GM12878 (cell line): Measurements from ENCODE around the gene NSMCE1. TPM values are rescaled to one million over a fixed set of nuclear protein-coding genes. Genes with fewer than 3 reads are reported as not detected.

Experiments
- ATAC-seq: fragments of 200-7000 bp; cut with Tn5 transposase; 3 replicates; pipeline ENCODE4 v1.9.1; 2020; ENCODE audit warnings: mild to moderate bottlenecking, moderate library complexity
- BruUV-seq: library from RNA; stranded (reverse); fragments of 400-500 nt; replicated peaks from 2 replicates; lab custom pipeline; 2021; lab: Mats Ljungman, UMichigan
- CTCF ChIA-PET: fragments of 300-600 bp; sonication (Branson Sonifier 250); formaldehyde crosslinking; extraction: SDS; loops from one replicate; lab custom pipeline; 2021; ENCODE audit warnings: inconsistent platforms; lab: Yijun Ruan, JAX
- POLR2A ChIA-PET: fragments of 350-600 bp; formaldehyde crosslinking; extraction: SDS; loops from one replicate; lab custom pipeline; 2021; ENCODE audit warnings: inconsistent platforms; lab: Charles Lee
- RAD21 ChIA-PET: fragments of 300-600 bp; sonication (Branson Sonifier 250); formaldehyde crosslinking; loops from one replicate; lab custom pipeline; 2023; ENCODE audit warnings: antibody characterized with exemption; ENCODE audit not compliant: unreplicated experiment; lab: Charles Lee
- SMC1A ChIA-PET: fragments of 300-600 bp; sonication (Branson Sonifier 250); formaldehyde crosslinking; loops from one replicate; lab custom pipeline; 2023; ENCODE audit not compliant: unreplicated experiment, uncharacterized antibody; lab: Charles Lee
- DNase-seq: peaks from one replicate; pipeline ENCODE4 v3.0.0-alpha.2; 2011; ENCODE audit warnings: low read depth, low spot score
- FAIRE-seq: peaks from 3 replicates; lab custom pipeline; 2011; peaks lifted over from hg19 to GRCh38; lab: Jason Lieb, UNC
- H2AFZ ChIP-seq: 2 replicates; pipeline ENCODE4 v1.6.0; 2011; ENCODE audit warnings: low read depth, low read length, control low read depth; ENCODE audit not compliant: control insufficient read depth
- H3K27ac ChIP-seq: 2 replicates; pipeline ENCODE4 v1.5.1; 2011; ENCODE audit warnings: control low read depth; ENCODE audit not compliant: control insufficient read depth, insufficient read depth
- H3K27me3 ChIP-seq, 2 experiments: replicated peaks in 1 of 2; 2 replicates each; pipeline versions ENCODE4 v1.6.0 to v1.6.1; 2011; ENCODE audit warnings: low read length in 1 of 2; ENCODE audit not compliant: control insufficient read depth in 2 of 2, insufficient read depth in 2 of 2
- H3K36me3 ChIP-seq, 2 experiments: 2 replicates each; pipeline ENCODE4 v1.5.1; 2011; ENCODE audit warnings: low read length in 1 of 2; ENCODE audit not compliant: control insufficient read depth in 2 of 2, insufficient read depth in 2 of 2
- H3K4me1 ChIP-seq: 2 replicates; pipeline ENCODE4 v1.6.1; 2011; ENCODE audit warnings: mild to moderate bottlenecking, low read length, moderate library complexity, mixed read lengths; ENCODE audit not compliant: control insufficient read depth, insufficient read depth
- H3K4me2 ChIP-seq: 2 replicates; pipeline ENCODE4 v1.6.0; 2011; ENCODE audit warnings: control low read depth; ENCODE audit not compliant: control insufficient read depth, insufficient read depth
- H3K4me3 ChIP-seq: fragments of 200-600 bp; sonication (generic); 2 replicates; pipeline ENCODE4 v1.5.1; 2016
- H3K79me2 ChIP-seq: 2 replicates; pipeline ENCODE4 v1.6.0; 2011; ENCODE audit warnings: low read length; ENCODE audit not compliant: control insufficient read depth, insufficient read depth
- H3K9ac ChIP-seq: 2 replicates; pipeline ENCODE4 v1.8.0; 2011; ENCODE audit warnings: low read length, control low read depth, mixed read lengths; ENCODE audit not compliant: control insufficient read depth, insufficient read depth
- H3K9me3 ChIP-seq: replicated peaks from 3 replicates; pipeline ENCODE4 v1.5.1; 2011; ENCODE audit warnings: mild to moderate bottlenecking, low read length; ENCODE audit not compliant: control insufficient read depth, insufficient read depth
- H4K20me1 ChIP-seq: 2 replicates; pipeline ENCODE4 v1.6.0; 2011; ENCODE audit not compliant: control insufficient read depth, insufficient read depth
- ASH2L ChIP-seq: fragments of 300-600, 200-600 bp; sonication (generic); IDR thresholded peaks from 2 replicates; pipeline ENCODE4 v1.6.1; 2017; ENCODE audit warnings: low read depth, mild to moderate bottlenecking, borderline replicate concordance
- CHD1 ChIP-seq: IDR thresholded peaks from 2 replicates; pipeline ENCODE4 v1.6.1; 2012; ENCODE audit warnings: low read depth, low read length, improper control_type of control experiment
- CREB1 ChIP-seq: IDR thresholded peaks from 2 replicates; pipeline ENCODE4 v1.6.1; 2012; ENCODE audit warnings: low read depth, mild to moderate bottlenecking, inconsistent platforms
- CREM ChIP-seq: IDR thresholded peaks from 2 replicates; pipeline ENCODE4 v1.6.1; 2014; ENCODE audit warnings: antibody characterized with exemption, low read depth
- EGR1 ChIP-seq, 2 experiments: IDR thresholded peaks; 1 replicate in 1 of 2; 2 replicates in 1 of 2; pipeline ENCODE4 v1.6.1; 2011 to 2012; ENCODE audit warnings: low read depth in 2 of 2, low read length in 2 of 2, borderline replicate concordance in 1 of 2, mild to moderate bottlenecking in 1 of 2, moderate library complexity in 1 of 2
- IRF5 ChIP-seq: fragments of 450-650 bp; IDR thresholded peaks from 2 replicates; pipeline ENCODE4 v1.6.1; 2017; ENCODE audit warnings: borderline replicate concordance
- MAX ChIP-seq: IDR thresholded peaks from 2 replicates; pipeline ENCODE4 v1.6.1; 2012; ENCODE audit warnings: low read depth, low read length, improper control_type of control experiment
- NFYA ChIP-seq: IDR thresholded peaks from 2 replicates; pipeline ENCODE4 v1.6.1; 2011; ENCODE audit warnings: low read depth, mild to moderate bottlenecking, low read length, improper control_type of control experiment, borderline replicate concordance
- POLR2AphosphoS2 ChIP-seq: IDR thresholded peaks from 2 replicates; pipeline ENCODE4 v1.6.1; 2011; ENCODE audit warnings: low read depth, mild to moderate bottlenecking, low read length, improper control_type of control experiment, moderate library complexity
- POLR2AphosphoS5 ChIP-seq: IDR thresholded peaks from 2 replicates; pipeline ENCODE4 v1.6.1; 2011; ENCODE audit warnings: mild to moderate bottlenecking, low read length, inconsistent platforms
- RUNX3 ChIP-seq: IDR thresholded peaks from 2 replicates; pipeline ENCODE4 v1.6.1; 2012; ENCODE audit warnings: low read length, inconsistent platforms
- SIX5 ChIP-seq: IDR thresholded peaks from 2 replicates; pipeline ENCODE4 v1.6.1; 2011; ENCODE audit warnings: mild to moderate bottlenecking, low read depth, low read length, moderate library complexity; ENCODE audit not compliant: severe bottlenecking
- WRNIP1 ChIP-seq: IDR thresholded peaks from 2 replicates; pipeline ENCODE4 v1.6.1; 2011; ENCODE audit warnings: low read depth, low read length, improper control_type of control experiment, borderline replicate concordance
- ZBTB4 ChIP-seq: fragments of 450-650 bp; formaldehyde crosslinking; IDR thresholded peaks from 2 replicates; pipeline ENCODE4 v1.4.0; 2022; ENCODE audit warnings: mild to moderate bottlenecking, moderate library complexity
- WGBS: methylation state at CpG from one replicate; pipeline ENCODE4 v1.1.6; 2016; ENCODE audit warnings: low lambda C conversion rate; ENCODE audit not compliant: insufficient replicate concordance, insufficient coverage; ENCODE audit errors: missing lambda C conversion rate; 5-methylcytosine and 5-hydroxymethylcytosine counted together
- in situ Hi-C: fragments of 300-500 bp; cut with MboI; formaldehyde crosslinking; loops from 9 replicates; pipeline ENCODE4 v1.14.3; 2018; ENCODE audit warnings: mixed read lengths
- intact Hi-C: fragments of 100-400 bp; cut with micrococcal nuclease; formaldehyde crosslinking; loops from one replicate; pipeline ENCODE4 v1.14.2; 2022; ENCODE audit not compliant: unreplicated experiment
- polyA plus RNA-seq, 11 experiments: library from polyadenylated mRNA; depleted of rRNA in 4 of 11; unstranded in 6 of 11; stranded (reverse) in 5 of 11; fragments of >200 nt; fragmentation: Nextera tagmentation in 4 of 11; fragmentation: Illumina TruSeq in 1 of 11; extraction: Ambion mirVana in 4 of 11; extraction: Trizol in 1 of 11; gene quantifications; 1 replicate in 1 of 11; 2 replicates in 10 of 11; pipeline versions ENCODE4 v1.2.1 to v1.2.3, GENCODE V29; 2011 to 2016; ENCODE audit warnings: inconsistent platforms in 2 of 11, missing spikeins in 2 of 11, low read depth in 1 of 11
- total RNA-seq, 4 experiments: library from RNA; depleted of rRNA in 3 of 4; stranded (reverse); fragments of >200 nt in 3 of 4; fragmentation: Illumina TruSeq in 1 of 4; extraction: Trizol in 1 of 4; gene quantifications; 2 replicates each; pipeline versions ENCODE4 v1.2.1 to v1.2.3, GENCODE V29; 2013 to 2021
- TF ChIP-seq, protein P1 (sequence below): fragments of 450-650 bp; conservative IDR thresholded peaks from 2 replicates; pipeline ENCODE4 v1.6.1; 2017; ENCODE audit warnings: mild to moderate bottlenecking, moderate library complexity

NSMCE1 gene
- total and polyA plus RNA-seq, 10 of the 15 experiments (the other 5 are each of a cell fraction or from before 2014, with no cell fraction given), result 54.0 to 214 (median 71.4) TPM

- H3K4me3 ChIP-seq, result no peak overlapping the region
- no peaks in the 10 kb centered on the region for H3K9me3 ChIP-seq
- no peak overlapping the region for H3K27ac ChIP-seq
- peak; percentile 38 for DNase-seq
- no peaks in the 10 kb centered on the region for H3K27me3 ChIP-seq
- no peak for FAIRE-seq
- H3K79me2 ChIP-seq, result no peaks in the 10 kb centered on the region
- H2AFZ ChIP-seq, result peak overlapping the region; percentile 11
- H3K9ac ChIP-seq, result no peak overlapping the region
- in situ Hi-C loops, result loop anchor here (5.0 kb wide), 1 partner anchor 82 kb away; no protein-coding TSS in a partner anchor
- SMC1A ChIA-PET, result interaction anchor here (0.9 to 12.2 kb wide), 37 partner anchors 9 to 216 kb away, joined by 3 to 178 read pairs (median 6); partner anchors contain the start of genes KDM8 and NSMCE1
- peak; percentile 49 for ATAC-seq
- intact Hi-C loops, result loop anchor here (1.0 to 2.0 kb wide), 4 partner anchors 56 to 222 kb away; no protein-coding TSS in a partner anchor
- CTCF ChIA-PET, result interaction anchor here (0.6 to 11.7 kb wide), 51 partner anchors 8 to 224 kb away, joined by 3 to 259 read pairs (median 5); partner anchors contain the start of genes KDM8 and NSMCE1
- H3K36me3 ChIP-seq, result peaks cover 1 to 3% of the 10 kb centered on the region in 2 experiments
- H3K4me2 ChIP-seq, result peak overlapping the region; percentile 32
- H4K20me1 ChIP-seq, result no peaks in the 10 kb centered on the region
- no TSS peak for BruUV-seq
- RAD21 ChIA-PET, result interaction anchor here (0.6 to 6.9 kb wide), 33 partner anchors 8 to 221 kb away, joined by 3 to 168 read pairs (median 8); partner anchors contain the start of genes IL21R, KDM8 and NSMCE1
- POLR2A ChIA-PET, result interaction anchor here (0.5 to 8.4 kb wide), 17 partner anchors 15 to 1383 kb away, joined by 3 to 79 read pairs (median 6); partner anchors contain the start of gene KDM8
- WGBS, result 68% methylated on average over 23 of the region's 23 CpGs
- H3K4me1 ChIP-seq, result peaks cover 56% of the 10 kb centered on the region
- TF ChIP-seq POLR2AphosphoS2, result no peak
- no peak for TF ChIP-seq POLR2AphosphoS5
- TF ChIP-seq ASH2L, result no peak
- TF ChIP-seq NFYA, result no peak
- no peak for TF ChIP-seq MAX
- TF ChIP-seq EGR1 (IDR thresholded peaks at IDR 0.05; ENCODE audit: borderline replicate concordance in 1 of 2, low read depth in 2 of 2, low read length in 2 of 2), result no peak
- TF ChIP-seq RUNX3, result peak; percentile 34; the same call in 1 of the 2 replicates
- TF ChIP-seq, protein P1, sequence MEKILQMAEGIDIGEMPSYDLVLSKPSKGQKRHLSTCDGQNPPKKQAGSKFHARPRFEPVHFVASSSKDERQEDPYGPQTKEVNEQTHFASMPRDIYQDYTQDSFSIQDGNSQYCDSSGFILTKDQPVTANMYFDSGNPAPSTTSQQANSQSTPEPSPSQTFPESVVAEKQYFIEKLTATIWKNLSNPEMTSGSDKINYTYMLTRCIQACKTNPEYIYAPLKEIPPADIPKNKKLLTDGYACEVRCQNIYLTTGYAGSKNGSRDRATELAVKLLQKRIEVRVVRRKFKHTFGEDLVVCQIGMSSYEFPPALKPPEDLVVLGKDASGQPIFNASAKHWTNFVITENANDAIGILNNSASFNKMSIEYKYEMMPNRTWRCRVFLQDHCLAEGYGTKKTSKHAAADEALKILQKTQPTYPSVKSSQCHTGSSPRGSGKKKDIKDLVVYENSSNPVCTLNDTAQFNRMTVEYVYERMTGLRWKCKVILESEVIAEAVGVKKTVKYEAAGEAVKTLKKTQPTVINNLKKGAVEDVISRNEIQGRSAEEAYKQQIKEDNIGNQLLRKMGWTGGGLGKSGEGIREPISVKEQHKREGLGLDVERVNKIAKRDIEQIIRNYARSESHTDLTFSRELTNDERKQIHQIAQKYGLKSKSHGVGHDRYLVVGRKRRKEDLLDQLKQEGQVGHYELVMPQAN, result no peak
- TF ChIP-seq ZBTB4 (CRISPR knock-in tag), result no peak
- TF ChIP-seq CREM, result no peak
- TF ChIP-seq CHD1, result no peak
- no peak for TF ChIP-seq WRNIP1
- TF ChIP-seq SIX5, result no peak
- TF ChIP-seq IRF5, result no peak
- TF ChIP-seq CREB1, result no peak
These were observed 33.3 kb downstream of the NSMCE1 start for GRCh38 chr16:27235055-27235937.
